Kasumi-1 (cell line): ENCODE results near the gene TTC27.
A peak's percentile ranks its signal among the peaks of the same experiment; 100 is the strongest.
"Not testable (repeated sequence)": the region's sequence is repeated elsewhere in the genome, so short reads cannot be mapped to it uniquely, and the experiment has no call there.

Experiments used
- DNase-seq, 2 experiments: peaks; one replicate each; lab custom pipeline; 2025; lab: John Stamatoyannopoulos, UW

TTC27 gene

GRCh38 chr2:32627814-32628579, at the start of gene TTC27:
TTC27 (plus strand) TSS chr2:32628050; CDS start chr2:32628293, 243 bp downstream.
- DNase-seq = peak; percentile 97 to 98

GRCh38 chr2:32591669-32592463, 36.0 kb upstream of the TTC27 start:
- DNase-seq = peak; percentile 94 to 95

GRCh38 chr2:32594573-32594972, 33.3 kb upstream of the TTC27 start:
- peak in 1 of 2 experiments; percentile 8 for DNase-seq

- DNase-seq = no peak
These were observed 16.5 kb upstream of the TTC27 start for GRCh38 chr2:32611366-32611765.

DNA sequence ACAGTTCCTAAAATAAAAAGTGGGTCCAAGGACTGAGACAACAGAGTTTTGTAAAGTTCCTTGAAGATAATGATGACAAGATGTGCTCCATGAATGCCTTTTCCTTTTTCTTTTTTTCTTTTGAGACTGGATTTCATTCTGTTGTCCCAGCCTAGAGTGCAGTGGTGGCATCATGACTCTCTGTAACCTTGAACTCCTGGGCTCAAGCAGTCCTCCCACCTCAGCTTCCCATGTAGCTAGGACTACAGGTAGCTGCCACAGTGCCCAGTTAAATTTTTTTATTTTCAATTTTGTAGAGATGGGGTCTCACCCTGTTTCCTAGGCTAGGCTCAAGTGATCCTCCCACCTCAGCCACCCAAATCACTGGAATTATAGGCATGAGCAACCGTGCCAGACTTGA, 16.1 kb upstream of the TTC27 start:
- no peak for DNase-seq

DNA sequence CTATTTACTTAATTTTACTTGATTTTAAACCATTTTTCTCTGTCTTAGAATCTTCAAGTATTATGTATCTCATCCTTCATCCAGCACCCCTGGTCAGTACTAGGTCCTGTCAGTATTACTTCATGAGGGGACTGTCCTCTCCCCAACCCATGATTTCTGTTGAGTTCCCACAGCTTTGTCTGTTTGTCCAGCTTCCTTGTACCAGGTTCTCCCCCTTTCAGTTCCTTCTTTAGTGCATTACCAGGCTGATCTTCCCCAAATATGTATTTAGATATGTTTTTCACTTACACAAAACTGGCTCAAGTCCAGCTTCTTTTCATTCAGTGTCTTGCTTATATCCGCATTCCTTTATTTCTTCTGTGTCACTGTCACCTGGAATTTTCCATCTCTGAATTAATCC, 13.8 kb upstream of the TTC27 start:
- DNase-seq = no peak

- no peak for DNase-seq
These were observed 10.2 kb upstream of the TTC27 start for GRCh38 chr2:32617599-32618189.

DNA sequence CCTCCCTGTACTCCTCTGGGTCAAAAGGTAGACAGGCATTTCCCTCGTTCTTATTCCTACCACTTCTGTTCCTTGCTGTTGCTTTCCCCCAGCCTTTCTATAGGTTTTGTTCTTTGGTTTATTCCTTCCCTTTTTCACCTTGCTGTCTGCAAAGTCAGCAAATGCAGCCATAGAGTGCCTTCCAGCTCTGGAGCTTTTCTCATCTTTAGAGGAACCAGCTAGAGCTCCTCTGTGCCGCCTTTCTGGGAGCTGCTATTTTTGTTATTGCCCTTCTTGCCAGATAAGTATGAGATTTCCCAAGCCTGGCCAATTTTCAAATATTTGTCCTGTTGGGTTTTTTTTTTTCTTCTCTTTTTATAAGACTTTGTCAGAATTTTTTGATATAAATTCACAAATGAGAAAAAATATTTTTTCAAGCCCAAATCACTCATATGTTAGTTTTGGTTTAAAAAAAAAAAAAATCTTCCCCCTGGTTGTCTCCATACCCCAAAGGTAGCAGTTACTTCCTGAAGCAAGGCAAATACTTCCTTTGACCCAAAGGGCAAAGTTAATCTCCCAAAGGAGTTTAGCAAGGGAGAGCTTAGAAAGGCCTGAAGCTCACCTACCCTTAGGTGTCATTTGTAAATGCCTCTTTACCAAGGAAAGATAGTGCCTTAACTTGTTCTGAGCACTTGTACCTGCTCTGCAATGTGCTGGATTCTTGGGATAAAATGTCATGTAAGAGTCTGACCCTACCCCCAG, 5.1 kb upstream of the TTC27 start:
- DNase-seq = no peak

- DNase-seq = no peak
These were observed 4.5 kb upstream of the TTC27 start for GRCh38 chr2:32623311-32623706.

GRCh38 chr2:32624812-32625211, 3.0 kb upstream of the TTC27 start:
- DNase-seq = no peak

DNA sequence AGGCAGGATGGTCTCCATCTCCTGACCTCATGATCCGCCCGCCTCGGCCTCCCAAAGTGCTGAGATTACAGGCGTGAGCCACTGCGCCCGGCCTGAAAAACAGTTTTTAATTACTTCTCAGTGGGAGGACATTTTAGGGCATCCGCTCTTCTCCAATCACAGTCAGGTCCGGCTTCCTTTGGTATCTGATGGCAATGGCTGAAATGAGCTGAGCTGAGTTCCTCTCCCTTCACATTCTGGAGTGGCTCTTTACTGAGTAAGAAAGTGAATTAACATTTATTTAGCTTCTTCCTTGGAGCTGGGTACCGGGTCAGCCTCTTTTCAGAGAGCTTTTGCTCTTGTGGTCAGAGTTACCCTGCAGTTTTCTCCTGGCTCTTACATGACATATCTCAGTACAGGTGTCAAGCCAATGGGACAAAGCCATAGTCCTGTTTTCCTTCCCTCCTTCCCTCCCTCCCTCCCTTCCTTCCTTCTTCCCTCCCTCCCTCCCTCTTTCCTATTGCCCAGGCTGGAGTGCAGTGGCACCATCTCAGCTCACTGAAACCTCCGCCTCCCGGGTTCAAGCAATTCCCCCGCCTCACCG, 1.1 kb upstream of the TTC27 start:
- DNase-seq = no peak

DNA sequence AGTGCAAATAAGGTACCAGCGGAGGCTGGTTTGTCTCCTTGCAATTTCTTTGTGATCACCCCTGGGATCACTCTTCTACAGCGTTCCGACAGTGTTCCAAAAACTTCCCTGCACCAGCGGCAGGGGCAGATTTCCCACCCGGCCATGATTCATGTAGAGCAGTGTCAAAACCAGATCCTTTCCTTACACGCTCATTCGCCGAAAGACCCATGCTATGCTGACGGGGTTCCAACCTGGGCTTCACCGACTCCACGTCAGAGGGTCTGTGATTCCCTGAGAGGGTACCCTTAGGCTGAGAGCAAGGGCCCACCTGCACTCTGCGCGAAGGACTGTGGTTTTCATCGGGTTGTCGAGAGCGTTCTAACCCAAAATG, 423 bp upstream of the TTC27 start:
- DNase-seq = peak in 1 of 2 experiments; percentile 26

- DNase-seq = no peak
These were observed 4.2 kb downstream of the TTC27 start for GRCh38 chr2:32632089-32632488.

DNA sequence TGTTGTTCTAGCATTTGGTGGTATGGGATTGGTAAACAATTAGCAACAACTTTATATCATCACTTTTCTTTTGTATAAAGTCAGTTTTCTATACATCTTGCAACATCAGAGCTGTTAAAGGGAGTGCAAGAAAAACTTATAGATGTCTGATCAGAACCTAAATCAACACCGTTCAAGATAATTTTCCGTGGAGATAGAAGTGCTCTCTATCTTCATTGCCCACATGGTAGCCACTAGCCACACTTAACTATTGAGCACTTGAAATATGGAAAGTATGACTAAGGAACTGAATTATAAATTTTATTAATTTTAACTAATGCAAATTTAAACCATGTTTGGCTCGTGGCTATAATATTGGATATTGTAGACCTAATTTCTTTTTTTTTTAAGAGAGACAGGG, 5.2 kb downstream of the TTC27 start:
- no peak for DNase-seq

GRCh38 chr2:32638548-32638947, 10.7 kb downstream of the TTC27 start:
- not testable (repeated sequence) for DNase-seq

DNA sequence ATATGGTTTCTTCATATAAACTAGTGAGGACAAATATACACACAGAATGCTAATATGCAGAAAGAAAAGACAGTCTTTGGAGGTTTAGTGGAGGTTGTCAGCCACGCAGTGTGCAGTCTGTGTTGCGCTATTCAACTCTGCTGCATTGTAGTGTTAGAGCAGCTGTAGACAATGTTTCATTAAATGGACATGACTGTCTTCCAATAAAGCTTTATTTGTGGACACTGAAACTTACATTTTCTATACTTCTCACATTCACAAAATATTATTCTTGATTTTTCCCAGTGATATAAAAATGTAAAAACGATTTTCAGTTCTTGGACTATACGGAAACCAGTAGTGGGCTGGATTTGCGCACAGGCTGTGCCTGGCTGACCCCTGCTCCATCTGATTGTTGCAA, 13.3 kb downstream of the TTC27 start:
- no peak for DNase-seq

DNA sequence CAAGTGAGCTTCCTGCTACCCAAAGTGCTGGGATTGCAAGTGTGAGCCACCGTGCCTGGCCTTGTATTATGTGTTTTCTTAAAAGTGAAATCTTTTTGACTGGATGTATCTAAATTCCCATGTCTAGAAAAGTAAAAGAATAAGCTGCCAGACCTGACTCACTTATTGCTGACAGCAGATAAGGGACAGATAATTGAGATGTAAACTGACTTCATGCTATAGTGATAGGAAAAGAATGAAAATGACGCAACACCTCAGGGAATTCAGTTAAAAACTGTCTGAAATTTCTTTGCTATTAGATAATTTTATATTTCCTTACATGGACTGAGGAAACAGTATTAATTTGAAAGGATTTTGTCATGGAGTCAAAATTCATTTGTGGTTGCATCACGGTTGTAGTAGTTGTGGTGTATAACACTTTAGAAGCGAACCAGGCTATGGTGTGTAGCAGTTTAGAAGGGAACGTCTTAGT, 19.4 kb downstream of the TTC27 start:
- DNase-seq = no peak

DNA sequence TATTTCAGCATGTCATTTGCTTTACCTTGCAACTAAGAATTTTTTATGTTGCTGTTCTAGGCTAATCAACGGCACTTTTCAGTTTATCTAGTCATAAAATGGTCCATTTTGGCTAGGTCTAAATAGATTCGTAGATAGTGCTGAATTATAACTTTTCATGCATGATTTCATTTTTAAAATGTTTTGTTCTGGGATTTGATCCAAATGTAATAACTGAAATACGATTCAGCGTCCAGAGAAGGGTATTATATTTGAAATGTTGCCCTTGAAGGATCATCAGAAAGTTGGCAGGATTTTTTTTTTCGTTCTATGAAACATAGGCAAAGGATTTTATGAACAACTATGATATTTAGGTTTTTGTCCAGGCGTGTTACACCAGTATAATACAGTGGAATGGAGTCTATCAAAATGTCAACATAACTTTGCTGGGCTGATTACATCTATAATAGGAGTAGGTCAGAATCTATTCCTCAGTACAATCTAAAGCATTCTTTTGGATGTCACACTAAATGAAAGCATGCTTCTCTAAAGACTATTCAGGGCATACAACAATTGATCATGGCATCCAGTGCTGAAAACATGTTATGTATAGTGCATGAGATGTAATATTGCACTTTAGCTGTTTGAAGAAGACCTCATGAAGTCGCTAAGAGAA, 24.8 kb downstream of the TTC27 start:
- DNase-seq = no peak

GRCh38 chr2:32656069-32656468, 28.2 kb downstream of the TTC27 start:
- DNase-seq = no peak

DNA sequence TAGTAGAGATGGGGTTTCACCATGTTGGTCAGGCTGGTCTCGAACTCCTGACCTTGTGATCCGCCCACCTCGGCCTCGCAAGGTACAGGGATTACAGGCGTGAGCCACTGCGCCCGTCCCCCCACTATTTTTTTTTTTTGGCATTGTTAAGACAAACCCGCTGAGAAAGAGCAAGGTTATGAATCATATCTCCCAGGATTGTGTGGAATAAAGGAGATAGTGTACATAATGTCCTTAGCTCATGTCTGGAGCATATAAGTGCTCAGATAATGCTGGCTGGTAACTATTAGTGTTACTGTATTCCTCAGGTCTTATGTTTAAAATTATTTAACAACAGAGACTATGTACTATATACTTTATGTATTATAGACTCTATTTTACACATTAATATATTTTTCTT, 36.0 kb downstream of the TTC27 start:
- DNase-seq = no peak

DNA sequence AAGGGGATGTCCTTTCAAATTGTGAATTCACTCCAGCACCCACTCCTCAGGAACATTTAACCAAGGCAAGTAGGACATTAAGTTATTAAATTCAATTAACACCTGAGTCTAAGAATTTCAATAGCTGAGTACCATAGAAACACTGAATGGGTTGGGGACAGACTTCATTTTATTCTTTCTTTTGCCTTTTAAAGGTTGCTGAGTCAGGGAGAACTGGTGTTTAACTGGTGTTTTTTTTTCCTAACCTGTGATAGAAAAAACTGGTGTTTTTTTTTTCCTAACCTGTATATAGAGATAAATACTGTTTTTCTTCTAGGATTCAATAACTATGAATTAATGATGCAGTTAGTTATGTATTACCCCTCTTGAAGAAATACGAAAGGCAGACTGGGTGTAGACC, 38.9 kb downstream of the TTC27 start:
- DNase-seq = no peak
